Measurements from ENCODE around the gene DUSP2.

DUSP2 gene

DNA sequence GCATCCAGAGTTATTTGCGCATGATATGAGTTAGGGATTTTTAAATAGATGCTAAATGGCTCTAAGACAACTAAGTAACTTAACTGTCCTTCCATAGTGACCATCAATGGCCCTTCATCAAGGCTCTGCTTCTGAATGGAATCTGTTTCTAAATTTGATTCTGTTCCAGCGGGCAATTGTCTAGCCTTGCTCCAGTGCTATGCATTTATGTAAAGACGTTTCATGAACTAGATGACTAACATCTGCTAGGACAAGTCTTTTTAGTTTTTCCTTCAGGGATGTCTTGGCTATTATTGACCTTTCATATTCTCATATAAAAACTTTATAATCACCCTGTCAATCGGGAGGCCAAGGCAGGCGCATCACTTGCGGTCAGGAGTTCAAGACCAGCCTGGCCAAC, 16.8 kb downstream of the DUSP2 start:
- no peak for TF ChIP-seq CTCF (IDR thresholded peaks at IDR 0.05)
- H3K27me3 ChIP-seq = peaks cover 0 to 27% of the 10 kb centered on the region in 2 donors
- no peak overlapping the region for H3K27ac ChIP-seq
- no peaks in the 10 kb centered on the region for H3K9me3 ChIP-seq
- no peaks in the 10 kb centered on the region for H3K4me1 ChIP-seq
- H3K36me3 ChIP-seq = no peaks in the 10 kb centered on the region
- intact Hi-C loops (cut with DNase I; ENCODE audit: low total_unique reads) = no loop called here
- H3K4me3 ChIP-seq = no peak overlapping the region
- DNase-seq = no peak

GRCh38 chr2:96124406-96125265, 20.6 kb downstream of the DUSP2 start:
- H3K27ac ChIP-seq = no peak overlapping the region
- intact Hi-C loops (cut with DNase I; ENCODE audit: low total_unique reads) = no loop called here
- H3K4me3 ChIP-seq = no peak overlapping the region
- no peak for TF ChIP-seq CTCF (IDR thresholded peaks at IDR 0.05)
- no peak for DNase-seq
- no peaks in the 10 kb centered on the region for H3K4me1 ChIP-seq
- H3K36me3 ChIP-seq = no peaks in the 10 kb centered on the region
- H3K27me3 ChIP-seq = peaks cover 0 to 43% of the 10 kb centered on the region in 2 donors
- no peaks in the 10 kb centered on the region for H3K9me3 ChIP-seq

GRCh38 chr2:96123936-96124335, 21.3 kb downstream of the DUSP2 start:
- Histone ChIP-seq H3K27me3 (peaks cover 0 to 47% of the 10 kb centered on the region in 2 donors), H3K4me3 (no peak overlapping the region), H3K9me3 (no peaks in the 10 kb centered on the region), H3K4me1 (no peaks in the 10 kb centered on the region), H3K27ac (no peak overlapping the region), H3K36me3 (no peaks in the 10 kb centered on the region)
- intact Hi-C loops (cut with DNase I; ENCODE audit: low total_unique reads) = no loop called here
- no peak for TF ChIP-seq CTCF (IDR thresholded peaks at IDR 0.05)
- no peak for DNase-seq

DNA sequence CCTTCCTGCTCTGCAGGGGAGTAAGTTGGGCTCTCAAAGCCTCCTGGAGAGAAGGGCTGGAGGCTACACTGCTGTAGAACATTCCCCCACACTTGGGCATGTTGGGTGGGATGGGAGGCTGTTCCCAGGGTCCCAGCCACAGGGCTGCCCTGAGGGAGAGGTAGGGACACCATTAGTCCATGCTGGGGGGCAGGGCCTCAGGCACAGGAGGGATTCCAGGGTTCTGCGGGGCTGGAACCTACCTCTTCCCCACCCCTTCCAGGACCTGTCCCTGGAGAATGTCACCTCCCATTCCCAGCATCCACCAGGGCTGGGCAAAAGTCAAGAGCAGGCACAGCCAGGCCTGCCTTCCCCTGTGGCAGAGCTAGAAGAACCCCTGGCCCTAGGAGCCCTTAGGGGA, 21.9 kb downstream of the DUSP2 start:
- H3K4me3 ChIP-seq = no peak overlapping the region
- peaks cover 0 to 53% of the 10 kb centered on the region in 2 donors for H3K27me3 ChIP-seq
- H3K36me3 ChIP-seq = no peaks in the 10 kb centered on the region
- intact Hi-C loops (cut with DNase I; ENCODE audit: low total_unique reads) = no loop called here
- no peak for DNase-seq
- H3K9me3 ChIP-seq = no peaks in the 10 kb centered on the region
- no peak for TF ChIP-seq CTCF (IDR thresholded peaks at IDR 0.05)
- no peak overlapping the region for H3K27ac ChIP-seq
- no peaks in the 10 kb centered on the region for H3K4me1 ChIP-seq

GRCh38 chr2:96122391-96122790, 22.8 kb downstream of the DUSP2 start:
- no peak for TF ChIP-seq CTCF (IDR thresholded peaks at IDR 0.05)
- Histone ChIP-seq H3K4me3 (no peak overlapping the region), H3K36me3 (no peaks in the 10 kb centered on the region), H3K9me3 (no peaks in the 10 kb centered on the region), H3K27me3 (peaks cover 0 to 62% of the 10 kb centered on the region in 2 donors), H3K27ac (no peak overlapping the region), H3K4me1 (peaks cover 0 to 6% (median under 1%) of the 10 kb centered on the region in 4 donors)
- intact Hi-C loops (cut with DNase I; ENCODE audit: low total_unique reads) = no loop called here
- DNase-seq = no peak

Data from tibial artery (tissue), 4 donors.